HG02642 (cell line): ENCODE data around the gene NPM1.
"Not testable (repeated sequence)": the region's sequence is repeated elsewhere in the genome, so short reads cannot be mapped to it uniquely, and the experiment has no call there.

ENCODE experiments used
- ATAC-seq: cut with Tn5 transposase; IDR thresholded peaks from one replicate; pipeline ENCODE4 v1.9.1; 2021; ENCODE audit warnings: mild to moderate bottlenecking; ENCODE audit not compliant: unreplicated experiment, poor library complexity

NPM1 gene

GRCh38 chr5:171384999-171385398, 2.6 kb upstream of the NPM1 start:
- ATAC-seq: not testable (repeated sequence)

- no peak for ATAC-seq
Observed at GRCh38 chr5:171386006-171386671, 1.5 kb upstream of the NPM1 start.

DNA sequence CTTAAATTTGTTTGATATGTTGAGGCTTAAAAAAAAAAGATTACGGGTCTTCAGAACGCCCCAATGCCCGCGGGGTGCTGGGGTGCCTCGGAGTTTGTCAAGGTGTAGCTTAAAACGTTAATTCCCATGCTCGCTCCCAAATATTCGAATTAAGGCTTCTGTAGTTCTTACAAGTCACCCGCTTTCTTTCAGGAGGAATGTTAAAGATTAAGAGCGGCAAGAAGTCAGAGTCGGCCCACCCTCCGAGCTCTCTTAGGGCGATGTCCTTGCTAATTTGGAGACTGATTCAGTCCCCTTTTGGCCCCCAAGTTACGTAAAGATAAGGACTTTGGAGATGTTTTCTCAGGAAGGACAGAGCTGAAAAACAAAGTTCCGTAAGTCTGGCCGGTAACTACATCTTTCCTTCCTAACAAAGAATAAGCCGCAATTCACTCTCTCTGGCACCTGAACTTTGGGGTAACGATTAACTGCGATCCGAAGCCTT, 746 bp upstream of the NPM1 start:
- ATAC-seq: no peak

DNA sequence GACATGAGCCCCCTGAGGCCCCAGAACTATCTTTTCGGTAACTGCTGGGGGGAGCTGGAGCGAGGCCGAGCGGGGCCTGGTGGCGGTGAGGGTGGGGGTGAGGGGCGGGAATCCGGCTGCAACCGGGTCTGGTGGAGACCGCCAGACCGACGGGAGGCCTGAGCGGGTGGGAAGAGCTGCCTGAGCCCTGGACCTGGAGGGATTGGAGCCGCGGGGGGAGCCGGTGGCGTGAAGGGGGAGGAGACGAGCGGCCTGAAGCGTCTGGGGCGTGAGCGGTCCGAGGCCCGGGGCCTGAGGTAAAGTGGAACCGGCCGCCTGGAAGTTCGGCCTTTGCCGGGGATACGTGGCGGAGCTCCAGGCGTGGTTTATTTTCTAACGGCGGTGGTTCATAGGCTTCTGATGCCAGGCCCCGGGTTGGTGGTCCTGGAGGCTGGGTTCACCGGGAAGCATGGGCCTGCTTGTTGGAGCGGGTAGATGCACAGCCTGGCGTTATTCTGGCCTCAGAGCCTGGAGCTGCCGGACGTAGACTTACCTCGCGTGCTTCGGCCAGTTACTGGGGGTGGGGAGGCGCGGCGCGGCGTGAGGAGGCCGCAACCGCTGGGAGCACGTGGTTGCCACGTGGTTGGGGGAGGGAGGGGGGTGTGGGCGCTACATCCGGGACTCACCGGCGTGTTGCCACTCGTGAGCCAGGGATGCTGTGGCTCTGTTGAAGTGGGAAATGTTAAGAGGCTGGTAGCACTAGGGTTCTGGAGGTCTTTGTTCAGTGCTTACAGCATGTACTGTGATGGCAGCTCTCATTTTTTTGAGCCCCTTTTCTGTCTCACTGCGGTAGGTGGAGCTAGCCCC, 544 bp downstream of the NPM1 start:
- peak; percentile 42 for ATAC-seq

GRCh38 chr5:171388816-171389168, 1.1 kb downstream of the NPM1 start:
- ATAC-seq: no peak

DNA sequence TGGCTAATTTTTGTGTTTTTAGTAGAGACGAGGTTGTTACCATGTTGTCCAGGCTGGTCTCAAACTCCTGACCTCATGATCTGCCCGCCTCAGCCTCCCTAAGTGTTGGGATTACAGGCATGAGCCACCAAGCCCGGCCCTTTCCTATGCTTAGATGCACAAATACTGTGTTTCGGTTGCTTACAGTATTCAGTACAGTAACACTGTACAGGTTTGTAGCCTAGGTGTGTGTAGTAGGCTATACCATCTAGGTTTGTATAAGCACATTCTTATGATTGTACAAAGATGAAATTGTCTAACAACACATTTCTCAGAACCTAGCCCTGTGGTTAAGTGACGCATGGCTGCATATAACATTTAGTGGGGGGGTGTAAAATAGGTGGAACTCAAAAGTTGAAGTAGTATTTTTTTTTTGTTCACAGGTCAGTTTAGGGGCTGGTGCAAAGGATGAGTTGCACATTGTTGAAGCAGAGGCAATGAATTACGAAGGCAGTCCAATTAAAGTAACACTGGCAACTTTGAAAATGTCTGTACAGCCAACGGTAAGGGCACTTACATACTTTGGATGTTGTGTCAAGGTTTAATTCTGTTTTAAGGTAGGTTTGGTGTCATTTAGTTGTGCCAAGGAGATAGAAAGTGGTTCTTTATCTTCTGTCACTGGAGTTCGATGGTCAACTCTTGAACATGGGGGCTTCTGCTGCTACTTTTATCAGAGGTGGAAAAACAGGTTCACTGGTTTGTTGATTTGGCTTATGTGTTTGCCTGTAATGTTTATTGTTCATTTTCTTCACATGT, 3.4 kb downstream of the NPM1 start:
- ATAC-seq: no peak

- ATAC-seq: no peak
Observed at GRCh38 chr5:171391996-171392577, 4.4 kb downstream of the NPM1 start.

GRCh38 chr5:171392585-171393159, 5.0 kb downstream of the NPM1 start:
- no peak for ATAC-seq

DNA sequence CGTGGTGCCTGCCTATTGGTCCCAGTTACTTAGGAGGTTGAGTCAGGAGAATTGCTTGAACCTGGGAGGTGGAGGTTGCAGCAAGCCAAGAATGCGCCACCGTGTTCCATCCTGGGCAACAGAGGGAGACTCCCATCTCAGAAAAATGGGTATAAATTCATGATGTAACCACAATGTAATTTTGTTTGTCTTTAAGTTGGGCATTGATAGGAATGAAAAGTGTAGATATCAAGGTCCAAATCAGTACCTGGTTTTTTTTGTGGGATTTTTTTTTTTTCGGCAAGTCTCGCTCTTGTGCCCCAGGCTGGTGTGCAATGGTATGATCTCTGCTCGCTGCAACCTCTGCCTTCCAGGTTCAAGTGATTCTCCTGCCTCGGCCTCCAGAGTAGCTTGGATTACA, 7.4 kb downstream of the NPM1 start:
- no peak for ATAC-seq

- ATAC-seq: not testable (repeated sequence)
Observed at GRCh38 chr5:171396583-171396982, 8.9 kb downstream of the NPM1 start.

DNA sequence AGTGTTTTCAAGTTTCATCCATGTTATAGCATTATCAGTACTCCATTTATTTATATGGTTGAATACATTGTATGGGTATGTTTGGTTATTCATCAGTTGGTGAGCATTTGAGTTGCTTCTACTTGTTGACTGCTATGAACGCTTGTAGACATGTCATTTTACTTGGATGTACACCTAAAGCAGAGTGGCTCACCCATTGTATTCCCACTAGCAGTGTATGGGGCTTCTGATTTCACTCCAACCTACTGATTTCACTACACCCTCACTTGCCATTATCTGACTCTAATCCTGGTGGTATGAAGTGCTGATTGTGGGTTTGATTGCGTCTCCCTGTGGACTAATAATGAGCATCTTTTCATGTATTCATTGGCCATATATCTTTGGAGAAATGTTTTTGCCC, 9.5 kb downstream of the NPM1 start:
- no peak for ATAC-seq

GRCh38 chr5:171397599-171397998, 9.9 kb downstream of the NPM1 start:
- ATAC-seq: no peak

- ATAC-seq: not testable (repeated sequence)
Observed at GRCh38 chr5:171398660-171399059, 11.0 kb downstream of the NPM1 start.

DNA sequence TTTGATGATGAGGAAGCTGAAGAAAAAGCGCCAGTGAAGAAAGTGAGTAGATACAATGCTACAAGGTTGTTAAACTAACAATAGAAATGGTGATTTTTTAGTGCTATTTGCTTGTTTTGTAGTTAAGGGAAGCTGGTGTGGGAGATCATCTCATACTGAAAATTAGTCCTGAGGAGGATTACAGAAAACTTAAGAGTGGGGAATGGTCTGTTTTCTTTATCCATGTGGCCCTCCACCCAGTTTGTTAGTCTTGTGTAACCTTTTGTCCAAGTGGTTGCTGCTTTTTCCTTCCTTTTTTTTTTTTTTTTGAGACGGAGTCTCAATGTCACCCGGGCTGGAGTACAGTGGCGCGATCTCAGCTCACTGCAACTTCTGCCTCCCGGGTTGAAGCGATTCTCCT, 12.5 kb downstream of the NPM1 start:
- ATAC-seq: no peak

DNA sequence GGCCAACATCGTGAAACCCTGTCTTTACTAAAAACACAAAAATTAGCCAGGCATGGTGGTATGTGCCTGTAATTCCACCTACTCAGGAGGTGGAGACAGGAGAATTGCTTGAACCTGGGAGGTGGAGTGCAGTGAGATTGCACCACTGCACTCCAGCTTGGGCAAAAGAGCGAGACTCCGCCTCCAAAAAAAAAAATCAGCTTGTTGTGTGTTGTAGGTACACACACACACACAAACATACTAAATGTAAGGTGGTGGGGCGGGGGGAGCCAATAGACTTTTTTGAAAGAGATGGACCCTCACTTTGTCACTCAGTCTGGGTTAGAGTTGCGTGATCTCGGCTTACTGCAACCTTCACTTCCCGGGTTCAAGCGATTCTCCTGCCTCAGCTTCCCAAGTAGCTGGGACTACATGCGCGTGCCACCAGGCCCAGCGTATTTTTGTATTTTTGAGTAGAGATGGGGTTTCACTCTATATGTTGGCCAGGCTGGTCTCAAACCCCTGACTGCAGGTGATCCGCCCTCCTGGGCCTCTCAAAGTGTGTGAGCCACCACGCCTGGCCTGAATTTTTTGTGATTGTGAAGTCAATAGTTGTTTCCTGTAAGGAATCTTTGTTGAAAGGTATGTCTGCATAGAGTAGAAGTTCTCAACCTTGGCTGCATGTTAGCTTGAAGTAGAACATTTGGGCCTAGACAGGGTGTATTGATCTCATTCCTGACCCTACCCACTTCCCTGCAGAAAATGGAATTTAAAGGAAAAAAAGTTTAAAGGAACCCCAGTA, 13.7 kb downstream of the NPM1 start:
- ATAC-seq: no peak

DNA sequence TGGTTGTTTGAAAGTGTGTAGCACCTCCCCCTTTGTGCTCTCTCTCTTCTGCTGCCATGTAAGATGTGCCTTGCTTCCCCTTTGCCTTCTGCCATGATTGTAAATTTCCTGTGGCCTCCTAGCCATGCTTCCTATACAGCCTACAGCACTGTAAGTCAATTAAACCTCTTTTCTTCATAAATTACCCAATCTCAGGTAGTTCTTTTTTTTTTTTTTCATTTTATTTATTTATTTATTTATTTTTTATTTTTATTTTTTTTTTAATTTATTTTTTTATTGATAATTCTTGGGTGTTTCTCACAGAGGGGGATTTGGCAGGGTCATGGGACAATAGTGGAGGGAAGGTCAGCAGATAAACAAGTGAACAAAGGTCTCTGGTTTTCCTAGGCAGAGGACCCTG, 15.1 kb downstream of the NPM1 start:
- ATAC-seq: not testable (repeated sequence)

DNA sequence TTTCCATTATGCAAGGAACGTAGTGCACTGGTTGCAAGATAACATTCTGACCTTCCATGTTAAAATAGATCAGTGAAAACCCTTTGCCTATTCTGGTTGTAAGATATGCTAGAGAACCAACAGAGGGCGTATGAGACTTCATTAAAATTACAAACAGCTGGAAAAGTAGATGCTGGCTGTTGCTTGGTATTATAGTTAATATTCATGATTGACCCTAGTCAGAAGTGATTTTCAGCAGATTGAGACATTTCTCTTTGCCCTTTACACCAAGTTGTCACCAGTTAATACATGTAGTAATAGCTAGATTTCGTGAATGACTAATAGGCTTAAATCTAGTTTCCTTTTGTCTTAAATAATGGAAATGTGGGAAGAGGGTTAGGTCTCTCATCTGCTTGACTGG, 18.0 kb downstream of the NPM1 start:
- no peak for ATAC-seq

DNA sequence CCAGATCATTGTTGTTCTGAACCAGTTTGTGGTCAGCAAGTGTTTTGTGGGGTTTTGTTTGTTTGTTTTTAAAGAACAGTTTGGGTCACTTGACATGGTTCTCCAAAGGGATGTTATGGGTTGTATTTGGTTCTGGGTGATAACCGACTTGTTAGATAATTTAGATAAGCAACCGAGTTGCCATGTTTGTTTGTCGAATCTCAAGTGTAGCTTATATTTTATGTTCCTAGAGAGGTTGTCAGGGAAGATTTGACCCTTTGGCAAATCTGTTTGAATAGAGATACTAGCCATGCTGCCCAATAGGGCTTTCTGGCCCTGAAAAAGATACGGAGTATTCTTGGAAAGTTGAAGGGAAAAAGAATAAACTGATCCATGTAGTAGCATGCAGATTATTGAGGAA, 19.6 kb downstream of the NPM1 start:
- no peak for ATAC-seq
